Stomach (tissue), 9 donors: ENCODE results near the gene ERC2. TPM values are rescaled to one million over a fixed set of nuclear protein-coding genes. Genes with fewer than 3 reads are reported as not detected.

Experiments used
- DNase-seq, 2 donors: peaks; one replicate each; pipeline versions ENCODE4 v3.0.0 to v3.0.0-alpha.2; 2013 to 2019
- H3K27ac ChIP-seq, 5 donors: fragments of 200-600 bp in 4 of 5; sonication (generic) in 4 of 5; one replicate each; pipeline ENCODE4 v1.5.1; 2013 to 2019; ENCODE audit warnings: mild to moderate bottlenecking in 1 of 5, moderate library complexity in 1 of 5
- H3K27me3 ChIP-seq, 3 donors: fragments of 200-600 bp; sonication (generic); one replicate each; pipeline ENCODE4 v1.5.1; 2017 to 2019; ENCODE audit warnings: mixed run types in 1 of 3
- H3K36me3 ChIP-seq, 4 donors: fragments of 200-600 bp; sonication (generic); 1 replicate in 3 of 4; 2 replicates in 1 of 4; pipeline ENCODE4 v1.5.1; 2016 to 2019
- H3K4me1 ChIP-seq, 4 donors: fragments of 200-600 bp; sonication (generic); one replicate each; pipeline ENCODE4 v1.5.1; 2016 to 2019
- H3K4me3 ChIP-seq, 4 donors: fragments of 200-600 bp; sonication (generic) in 3 of 4; one replicate each; pipeline ENCODE4 v1.5.1; 2016 to 2019; ENCODE audit warnings: mild to moderate bottlenecking in 1 of 4
- H3K9me3 ChIP-seq, 4 donors: fragments of 200-600 bp; sonication (generic); one replicate each; pipeline ENCODE4 v1.5.1; 2016 to 2019
- CTCF ChIP-seq, 7 experiments: fragments of 450-650 bp in 4 of 7; fragments of 200-600 bp in 3 of 7; sonication (generic) in 3 of 7; IDR thresholded peaks; one replicate each; pipeline ENCODE4 v1.5.1; 2016 to 2019; ENCODE audit warnings: antibody characterized with exemption in 7 of 7, control low read depth in 2 of 7, mild to moderate bottlenecking in 1 of 7
- EP300 ChIP-seq: sonication (generic); formaldehyde crosslinking; IDR thresholded peaks from one replicate; pipeline ENCODE4 v1.6.1; 2017; ENCODE audit warnings: antibody characterized with exemption
- POLR2A ChIP-seq, 4 donors: fragments of 450-650 bp; IDR thresholded peaks; one replicate each; pipeline ENCODE4 v1.6.1; 2016; ENCODE audit warnings: antibody characterized with exemption in 4 of 4, control low read depth in 2 of 4, mild to moderate bottlenecking in 1 of 4, moderate library complexity in 1 of 4
- POLR2AphosphoS5 ChIP-seq, 3 donors: sonication (generic); formaldehyde crosslinking; IDR thresholded peaks; one replicate each; pipeline ENCODE4 v1.6.1; 2016; ENCODE audit warnings: antibody characterized with exemption in 3 of 3
- WGBS, 5 donors: extraction: QIAGEN DNeasy Blood & Tissue Kit in 3 of 5; methylation state at CpG; one replicate each; pipeline versions ENCODE4 v1.1.5 to v1.1.7; 2013 to 2018; 5-methylcytosine and 5-hydroxymethylcytosine counted together
- intact Hi-C: fragments of 100-400 bp; cut with DNase I; formaldehyde crosslinking; loops from one replicate; pipeline ENCODE4 v1.15.1; 2023; ENCODE audit warnings: low total_unique reads
- polyA plus RNA-seq, 3 donors: library from polyadenylated mRNA; stranded (reverse); fragments of 200-250 nt; gene quantifications; one replicate each; pipeline ENCODE4 v1.2.3, GENCODE V29; 2013
- total RNA-seq, 5 donors: library from RNA; depleted of rRNA; stranded (reverse); fragments of >200 nt; gene quantifications; one replicate each; pipeline versions ENCODE4 v1.1.0 to v1.2.3, GENCODE V29; 2014 to 2016
- donor health status: healthy with polysubstance abuse.
- donor health status: Bipolar disorder and iron deficiency.
- donor health status: healthy.

ERC2 gene
- total and polyA plus RNA-seq, 8 donors: 0.43 to 3.1 (median 1.3) TPM; not detected in 2

GRCh38 chr3:55875113-55875512, 593.2 kb downstream of the ERC2 start:
- no peak overlapping the region for H3K27ac ChIP-seq
- intact Hi-C loops: no loop called here
- no peaks in the 10 kb centered on the region for H3K9me3 ChIP-seq
- no peak overlapping the region for H3K4me3 ChIP-seq
- no peaks in the 10 kb centered on the region for H3K36me3 ChIP-seq
- DNase-seq: no peak
- H3K27me3 ChIP-seq: no peaks in the 10 kb centered on the region
- TF ChIP-seq CTCF (IDR thresholded peaks at IDR 0.05) (no peak), EP300 (no peak), POLR2AphosphoS5 (IDR thresholded peaks at IDR 0.05) (no peak)
- no peaks in the 10 kb centered on the region for H3K4me1 ChIP-seq
- 69 to 100% (median 76%) methylated on average over 1 of the region's 1 CpG for WGBS, 5 donors

GRCh38 chr3:55873523-55874254, 594.6 kb downstream of the ERC2 start:
- TF ChIP-seq EP300 (no peak), POLR2AphosphoS5 (IDR thresholded peaks at IDR 0.05) (no peak), POLR2A (IDR thresholded peaks at IDR 0.05) (no peak), CTCF (IDR thresholded peaks at IDR 0.05) (no peak)
- 52 to 76% (median 67%) methylated on average over 1 of the region's 1 CpG for WGBS, 5 donors
- H3K4me3 ChIP-seq: no peak overlapping the region

GRCh38 chr3:55870594-55870993, 597.7 kb downstream of the ERC2 start:
- Histone ChIP-seq H3K27me3 (no peaks in the 10 kb centered on the region), H3K27ac (no peak overlapping the region), H3K4me3 (no peak overlapping the region), H3K36me3 (no peaks in the 10 kb centered on the region), H3K9me3 (no peaks in the 10 kb centered on the region), H3K4me1 (no peaks in the 10 kb centered on the region)
- no peak for DNase-seq
- intact Hi-C loops: no loop called here
- TF ChIP-seq EP300 (no peak), CTCF (IDR thresholded peaks at IDR 0.05) (no peak), POLR2AphosphoS5 (IDR thresholded peaks at IDR 0.05) (no peak), POLR2A (IDR thresholded peaks at IDR 0.05) (no peak)
- WGBS, 5 donors: 67 to 84% (median 71%) methylated on average over 5 of the region's 5 CpGs

More at GRCh38 chr3:55873523-55874254, 594.6 kb downstream of the ERC2 start:
- Histone ChIP-seq H3K27ac (no peak overlapping the region), H3K36me3 (no peaks in the 10 kb centered on the region), H3K4me1 (no peaks in the 10 kb centered on the region), H3K27me3 (no peaks in the 10 kb centered on the region), H3K9me3 (no peaks in the 10 kb centered on the region)
- intact Hi-C loops: no loop called here
- DNase-seq: no peak

- Histone ChIP-seq H3K4me1 (no peaks in the 10 kb centered on the region), H3K4me3 (no peak overlapping the region), H3K9me3 (no peaks in the 10 kb centered on the region), H3K36me3 (no peaks in the 10 kb centered on the region), H3K27ac (no peak overlapping the region), H3K27me3 (no peaks in the 10 kb centered on the region)
- TF ChIP-seq POLR2AphosphoS5 (IDR thresholded peaks at IDR 0.05) (no peak), POLR2A (IDR thresholded peaks at IDR 0.05) (no peak), EP300 (no peak), CTCF (IDR thresholded peaks at IDR 0.05) (no peak)
- no peak for DNase-seq
- intact Hi-C loops: no loop called here
- WGBS, 5 donors: 75 to 84% (median 78%) methylated on average over 4 of the region's 4 CpGs
Measured at GRCh38 chr3:55868347-55868746, 599.9 kb downstream of the ERC2 start.
